Parathyroid adenoma (tissue), 2 donors: ENCODE data around the gene MAGI1.

Experiments used
- H2AFZ ChIP-seq: fragments of 300-600 bp; sonication (generic); one replicate; pipeline ENCODE4 v1.7.0; 2017; ENCODE audit warnings: antibody characterized with exemption, mild to moderate bottlenecking
- H3K27ac ChIP-seq: fragments of 300-600 bp; sonication (generic); one replicate; pipeline ENCODE4 v1.7.0; 2017
- H3K27me3 ChIP-seq: fragments of 300-600 bp; sonication (generic); one replicate; pipeline ENCODE4 v1.7.0; 2017; ENCODE audit warnings: low read length; ENCODE audit not compliant: control insufficient read depth, insufficient read depth
- H3K36me3 ChIP-seq: fragments of 300-600 bp; sonication (generic); one replicate; pipeline ENCODE4 v1.7.0; 2017; ENCODE audit warnings: low read length; ENCODE audit not compliant: control insufficient read depth, insufficient read depth
- H3K4me1 ChIP-seq: fragments of 300-600 bp; sonication (generic); one replicate; pipeline ENCODE4 v1.7.0; 2017; ENCODE audit warnings: control low read depth
- H3K4me2 ChIP-seq: fragments of 300-600 bp; sonication (generic); one replicate; pipeline ENCODE4 v1.7.0; 2017; ENCODE audit warnings: low read length
- H3K4me3 ChIP-seq: fragments of 300-600 bp; sonication (generic); one replicate; pipeline ENCODE4 v1.7.0; 2017; ENCODE audit warnings: low read depth, low read length
- H3K79me2 ChIP-seq: fragments of 300-600 bp; sonication (generic); one replicate; pipeline ENCODE4 v1.7.0; 2017; ENCODE audit warnings: control low read depth
- H3K9ac ChIP-seq: fragments of 300-600 bp; sonication (generic); one replicate; pipeline ENCODE4 v1.7.0; 2017; ENCODE audit warnings: mild to moderate bottlenecking
- H3K9me3 ChIP-seq: fragments of 300-600 bp; sonication (generic); one replicate; pipeline ENCODE4 v1.7.0; 2017; ENCODE audit warnings: low read length; ENCODE audit not compliant: control insufficient read depth
- TF ChIP-seq, protein P1 (sequence below): fragments of 300-600 bp; sonication (generic); IDR thresholded peaks from one replicate; pipeline ENCODE4 v1.7.0; 2017; ENCODE audit warnings: antibody characterized with exemption, mild to moderate bottlenecking
- donor health status: primary hyperparathyroidism.

The MAGI1 gene

DNA sequence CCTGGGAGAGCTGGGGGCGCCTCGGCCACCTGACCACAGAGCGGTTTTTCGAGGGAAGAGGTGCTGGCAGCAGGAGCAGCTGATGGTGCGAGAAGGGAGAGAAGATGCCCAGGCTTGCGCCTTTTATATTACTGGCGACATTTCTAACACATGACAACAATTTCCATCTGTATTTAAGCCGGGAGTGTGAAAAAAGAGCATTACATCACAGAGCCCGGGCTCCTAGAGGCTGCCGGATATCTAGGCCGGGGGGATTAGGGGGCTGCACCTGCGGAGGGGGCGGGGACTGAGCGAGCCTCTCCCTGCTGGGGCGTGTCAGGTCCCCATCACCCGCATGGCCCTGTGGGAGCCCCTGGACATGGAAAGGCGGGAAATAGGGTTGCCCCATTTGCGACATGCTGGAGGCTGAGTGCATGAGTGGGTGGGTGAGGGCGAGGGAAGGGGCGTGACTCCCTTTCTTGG lies 440.7 kb downstream of the MAGI1 start:
- Histone ChIP-seq H3K27ac (no peak overlapping the region), H3K4me3 (no peak overlapping the region), H3K9me3 (no peaks in the 10 kb centered on the region), H2AFZ (no peak overlapping the region), H3K4me2 (no peak overlapping the region), H3K79me2 (peaks cover 2% of the 10 kb centered on the region), H3K9ac (no peak overlapping the region), H3K27me3 (no peaks in the 10 kb centered on the region), H3K36me3 (no peaks in the 10 kb centered on the region), H3K4me1 (peaks cover 3% of the 10 kb centered on the region)
- TF ChIP-seq, protein P1, sequence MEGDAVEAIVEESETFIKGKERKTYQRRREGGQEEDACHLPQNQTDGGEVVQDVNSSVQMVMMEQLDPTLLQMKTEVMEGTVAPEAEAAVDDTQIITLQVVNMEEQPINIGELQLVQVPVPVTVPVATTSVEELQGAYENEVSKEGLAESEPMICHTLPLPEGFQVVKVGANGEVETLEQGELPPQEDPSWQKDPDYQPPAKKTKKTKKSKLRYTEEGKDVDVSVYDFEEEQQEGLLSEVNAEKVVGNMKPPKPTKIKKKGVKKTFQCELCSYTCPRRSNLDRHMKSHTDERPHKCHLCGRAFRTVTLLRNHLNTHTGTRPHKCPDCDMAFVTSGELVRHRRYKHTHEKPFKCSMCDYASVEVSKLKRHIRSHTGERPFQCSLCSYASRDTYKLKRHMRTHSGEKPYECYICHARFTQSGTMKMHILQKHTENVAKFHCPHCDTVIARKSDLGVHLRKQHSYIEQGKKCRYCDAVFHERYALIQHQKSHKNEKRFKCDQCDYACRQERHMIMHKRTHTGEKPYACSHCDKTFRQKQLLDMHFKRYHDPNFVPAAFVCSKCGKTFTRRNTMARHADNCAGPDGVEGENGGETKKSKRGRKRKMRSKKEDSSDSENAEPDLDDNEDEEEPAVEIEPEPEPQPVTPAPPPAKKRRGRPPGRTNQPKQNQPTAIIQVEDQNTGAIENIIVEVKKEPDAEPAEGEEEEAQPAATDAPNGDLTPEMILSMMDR: no peak

DNA sequence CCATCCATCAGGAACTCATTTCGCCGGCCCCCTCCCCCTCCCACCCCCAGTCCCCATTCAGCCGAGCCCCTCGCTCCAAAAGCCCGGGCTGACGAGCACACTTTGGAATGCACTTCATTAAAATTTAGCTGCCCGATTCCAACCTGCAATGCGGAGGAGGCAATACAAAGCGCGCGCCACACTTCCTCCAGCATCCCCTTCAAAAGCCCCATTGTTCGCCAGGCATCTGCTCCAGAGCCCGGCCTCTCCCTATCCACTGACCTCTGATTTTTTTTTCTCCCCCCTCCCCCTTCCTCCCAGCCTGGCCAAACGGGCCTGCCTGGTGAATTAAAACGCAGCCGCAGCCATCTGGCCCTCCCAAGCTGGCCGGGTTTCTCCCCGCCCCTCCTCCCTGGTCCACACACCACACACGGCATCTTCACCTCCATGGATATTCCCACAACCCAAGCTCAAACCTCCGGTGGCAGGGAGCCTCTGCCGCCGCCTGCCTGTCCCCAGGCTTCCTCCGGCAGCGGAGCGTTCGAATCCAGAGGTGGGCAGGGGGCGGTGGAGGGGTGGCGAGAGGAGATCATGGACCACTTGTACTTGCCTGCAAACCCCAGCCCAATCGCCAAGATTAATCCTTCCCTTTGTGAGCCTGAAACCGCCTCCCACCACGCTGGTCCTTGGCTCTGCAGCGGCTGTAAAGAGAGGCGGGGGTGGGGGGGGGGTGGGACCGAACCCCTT lies 441.3 kb downstream of the MAGI1 start:
- H3K4me3 ChIP-seq: no peak overlapping the region
- no peaks in the 10 kb centered on the region for H3K9me3 ChIP-seq
- H3K4me1 ChIP-seq: peaks cover 3% of the 10 kb centered on the region
- no peak overlapping the region for H2AFZ ChIP-seq
- H3K9ac ChIP-seq: no peak overlapping the region
- H3K79me2 ChIP-seq: peaks cover 2% of the 10 kb centered on the region
- TF ChIP-seq, protein P1: no peak
- no peaks in the 10 kb centered on the region for H3K27me3 ChIP-seq
- H3K36me3 ChIP-seq: no peaks in the 10 kb centered on the region
- H3K27ac ChIP-seq: no peak overlapping the region
- H3K4me2 ChIP-seq: no peak overlapping the region

DNA sequence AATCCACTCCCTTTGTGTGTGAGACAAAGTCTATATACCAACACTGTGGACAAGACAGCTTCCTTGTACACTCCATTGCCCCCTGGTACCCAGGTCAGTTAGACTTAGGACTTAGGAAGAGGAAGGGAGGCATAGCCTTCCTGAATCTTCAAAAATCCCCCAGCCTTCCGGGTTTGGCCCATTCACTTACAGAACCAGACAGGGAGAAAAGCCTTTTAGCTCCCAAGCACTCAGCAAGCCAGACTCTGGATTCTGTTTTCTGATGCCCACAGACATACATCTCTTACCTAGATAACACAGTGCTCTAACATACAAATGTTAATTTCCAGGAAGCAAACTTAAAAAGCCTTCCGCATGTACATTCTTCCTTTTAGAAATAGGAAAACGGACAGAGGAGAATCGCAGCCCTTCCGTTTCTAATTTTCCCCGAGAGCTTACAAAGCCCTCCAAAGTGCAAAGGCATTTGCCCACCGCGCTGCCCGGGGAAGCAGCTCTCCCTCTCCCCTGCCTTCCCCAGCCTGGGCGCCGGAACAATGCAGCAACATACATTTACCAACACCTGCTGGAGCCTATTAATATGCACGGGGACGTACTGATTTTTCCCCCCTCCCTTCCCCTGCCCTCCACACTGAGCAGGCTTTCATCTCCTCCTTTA lies 442.0 kb downstream of the MAGI1 start:
- no peak overlapping the region for H3K4me3 ChIP-seq
- no peak overlapping the region for H3K4me2 ChIP-seq
- peaks cover 3% of the 10 kb centered on the region for H3K4me1 ChIP-seq
- H2AFZ ChIP-seq: no peak overlapping the region
- H3K36me3 ChIP-seq: no peaks in the 10 kb centered on the region
- H3K9me3 ChIP-seq: no peaks in the 10 kb centered on the region
- peaks cover 4% of the 10 kb centered on the region for H3K79me2 ChIP-seq
- H3K27me3 ChIP-seq: no peaks in the 10 kb centered on the region
- no peak overlapping the region for H3K9ac ChIP-seq
- TF ChIP-seq, protein P1: no peak
- no peak overlapping the region for H3K27ac ChIP-seq

DNA sequence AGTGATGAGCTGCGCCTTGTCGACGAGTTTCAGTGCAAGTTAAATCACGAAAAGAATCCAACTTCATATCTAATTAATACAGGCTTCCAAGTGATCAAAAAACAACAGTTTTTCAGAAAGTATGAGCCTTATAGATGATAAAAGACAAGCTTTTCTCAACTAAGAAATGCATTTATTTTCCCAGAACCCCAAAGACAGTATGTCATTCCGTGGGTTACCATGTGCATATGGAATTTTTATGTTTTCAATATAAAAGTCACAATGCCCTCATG lies 442.8 kb downstream of the MAGI1 start:
- H3K4me3 ChIP-seq: no peak overlapping the region
- no peaks in the 10 kb centered on the region for H3K36me3 ChIP-seq
- TF ChIP-seq, protein P1: no peak
- no peaks in the 10 kb centered on the region for H3K27me3 ChIP-seq
- H3K27ac ChIP-seq: no peak overlapping the region
- no peak overlapping the region for H2AFZ ChIP-seq
- no peak overlapping the region for H3K9ac ChIP-seq
- no peak overlapping the region for H3K4me2 ChIP-seq
- peaks cover 3% of the 10 kb centered on the region for H3K4me1 ChIP-seq
- H3K79me2 ChIP-seq: peaks cover 6% of the 10 kb centered on the region
- H3K9me3 ChIP-seq: no peaks in the 10 kb centered on the region
